GM21786 (cell line): ENCODE measurements around the gene MESP2.
"Not testable (repeated sequence)": the region's sequence is repeated elsewhere in the genome, so short reads cannot be mapped to it uniquely, and the experiment has no call there.

Experiments
- ATAC-seq: cut with Tn5 transposase; IDR thresholded peaks from one replicate; pipeline ENCODE4 v1.9.1; 2021; ENCODE audit not compliant: unreplicated experiment

MESP2 gene

DNA sequence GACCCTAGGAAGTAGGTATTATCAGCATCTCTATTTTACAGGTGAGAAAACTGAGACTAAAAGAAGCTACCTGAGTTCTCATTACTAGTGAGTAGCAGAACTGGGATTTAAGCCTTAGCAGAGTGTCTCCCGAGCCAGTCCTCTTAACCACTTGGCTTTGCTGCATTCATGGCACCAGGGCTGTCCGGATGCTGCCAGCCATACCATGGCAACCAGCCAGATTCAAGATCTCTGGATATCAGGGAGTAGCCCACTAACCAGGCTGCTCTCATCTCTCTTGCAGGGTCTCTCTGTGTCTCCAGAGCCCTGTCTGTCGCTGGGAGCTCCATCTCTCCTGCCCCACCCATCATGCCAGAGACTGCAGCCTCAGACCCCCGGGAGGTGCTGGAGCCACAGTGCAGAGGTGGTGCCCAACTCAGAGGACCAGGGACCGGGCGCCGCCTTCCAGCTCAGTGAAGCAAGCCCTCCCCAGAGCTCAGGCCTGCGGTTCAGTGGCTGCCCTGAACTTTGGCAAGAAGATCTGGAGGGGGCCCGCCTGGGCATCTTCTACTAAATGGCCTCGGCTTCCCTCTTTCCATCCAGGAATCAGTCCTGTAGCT, 1.7 kb downstream of the MESP2 start:
- ATAC-seq, result no peak

DNA sequence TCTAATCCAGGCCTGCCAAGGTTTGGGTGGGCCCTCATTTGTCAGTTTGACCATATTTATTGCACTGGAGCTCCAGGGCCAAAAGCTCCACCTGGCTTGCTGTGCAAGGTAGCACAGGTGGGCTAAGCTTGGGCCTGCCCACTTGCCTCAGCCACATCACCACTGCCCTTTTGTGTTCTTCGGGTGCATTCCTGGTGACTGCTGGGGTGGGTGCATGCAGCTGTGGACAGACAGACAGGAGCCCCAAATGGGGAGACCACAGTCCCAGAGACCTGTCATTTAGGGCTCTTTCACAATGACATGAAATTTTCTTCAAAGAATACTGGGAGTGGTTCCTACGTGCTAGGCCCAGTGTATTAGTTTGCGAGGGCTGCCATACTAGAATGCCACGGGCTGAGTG, 2.7 kb downstream of the MESP2 start:
- no peak for ATAC-seq

DNA sequence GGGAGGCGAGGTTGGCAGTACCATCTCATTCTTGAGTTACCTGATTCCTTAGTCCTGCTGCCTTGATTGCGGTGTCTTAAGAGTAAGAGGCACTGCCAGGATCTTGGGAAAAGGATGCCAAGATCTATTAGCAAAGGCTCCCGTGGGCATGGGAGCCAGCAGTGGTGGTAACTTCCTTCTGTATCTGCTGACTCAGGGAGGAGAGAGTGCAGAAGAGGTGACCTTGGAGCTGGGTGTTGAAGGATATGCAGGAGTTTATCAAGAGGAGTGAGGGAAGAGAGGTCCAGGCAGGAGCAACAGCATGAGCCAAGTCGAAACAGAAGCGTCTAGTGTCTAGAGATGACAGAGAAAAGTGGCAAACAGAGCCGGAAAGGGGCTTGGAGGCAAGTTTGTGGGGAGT, 4.5 kb downstream of the MESP2 start:
- no peak for ATAC-seq

DNA sequence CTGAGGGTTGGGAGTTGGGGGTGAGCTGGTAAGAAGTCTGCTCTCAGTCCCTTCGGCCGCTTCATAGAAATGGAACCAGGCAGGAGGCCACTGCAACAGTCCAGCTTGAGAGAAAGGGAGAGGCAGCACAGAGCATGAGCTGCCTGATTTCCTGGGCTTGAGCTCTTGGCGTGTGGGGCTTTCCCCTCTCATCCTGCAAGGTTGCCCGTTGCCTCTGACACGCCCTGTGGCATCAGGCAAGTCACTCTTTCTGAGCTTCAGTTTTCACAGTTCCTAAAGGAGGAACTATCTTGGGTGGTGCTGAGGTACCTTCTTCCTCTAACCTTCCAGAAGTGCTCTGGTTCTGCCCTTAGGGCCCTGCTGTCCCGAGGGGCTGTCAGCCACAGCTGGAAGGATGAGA, 4.9 kb downstream of the MESP2 start:
- ATAC-seq, result no peak

DNA sequence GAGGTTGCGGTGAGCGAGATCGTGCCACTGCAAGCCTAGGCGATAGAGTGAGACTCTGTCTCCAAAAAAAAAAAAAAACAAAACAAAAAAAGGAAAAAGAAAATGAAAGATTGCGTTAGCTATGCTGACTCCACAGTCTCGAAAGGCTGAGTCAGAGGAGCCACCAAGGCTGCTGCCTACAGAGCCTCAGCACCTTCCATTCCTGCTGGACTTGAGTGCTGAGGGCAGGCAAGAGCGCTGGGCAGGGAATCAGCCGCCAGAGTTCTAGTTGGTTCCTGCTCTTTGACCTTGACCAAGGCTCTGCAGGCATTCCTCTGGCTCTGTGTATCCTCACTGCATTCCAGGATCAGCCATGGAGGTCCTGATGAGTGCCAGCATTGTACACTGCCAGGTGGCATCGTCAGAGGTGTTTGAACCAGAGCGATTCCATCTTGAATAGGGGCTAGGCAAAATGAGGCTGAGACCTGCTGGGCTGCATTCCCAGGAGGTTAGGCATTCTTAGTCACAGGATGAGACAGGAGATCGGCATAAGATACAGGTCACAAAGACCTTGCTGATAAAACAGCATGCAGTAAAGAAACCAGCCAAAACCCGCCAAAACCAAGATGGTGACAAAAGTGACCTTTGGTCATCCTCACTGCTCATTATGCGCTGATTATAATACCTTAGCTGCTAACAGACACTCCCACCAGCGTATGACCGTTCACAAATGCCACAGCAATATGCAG, 5.9 kb downstream of the MESP2 start:
- peak; percentile 46 for ATAC-seq

DNA sequence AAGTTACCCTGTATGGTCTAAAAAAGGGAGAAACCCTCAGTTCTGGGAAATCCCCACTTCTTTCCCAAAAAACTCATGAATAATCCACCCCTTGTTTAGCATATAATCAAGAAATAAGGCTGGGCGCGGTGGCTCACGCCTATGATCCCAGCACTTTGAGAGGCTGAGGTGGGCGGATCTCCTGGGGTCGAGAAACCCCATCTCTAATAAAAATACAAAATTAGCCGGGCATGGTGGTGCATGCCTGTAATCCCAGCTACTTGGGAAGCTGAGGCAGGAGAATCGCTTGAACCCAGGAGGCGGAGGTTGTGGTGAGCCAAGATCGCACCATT, 6.5 kb downstream of the MESP2 start:
- ATAC-seq, result not testable (repeated sequence)

DNA sequence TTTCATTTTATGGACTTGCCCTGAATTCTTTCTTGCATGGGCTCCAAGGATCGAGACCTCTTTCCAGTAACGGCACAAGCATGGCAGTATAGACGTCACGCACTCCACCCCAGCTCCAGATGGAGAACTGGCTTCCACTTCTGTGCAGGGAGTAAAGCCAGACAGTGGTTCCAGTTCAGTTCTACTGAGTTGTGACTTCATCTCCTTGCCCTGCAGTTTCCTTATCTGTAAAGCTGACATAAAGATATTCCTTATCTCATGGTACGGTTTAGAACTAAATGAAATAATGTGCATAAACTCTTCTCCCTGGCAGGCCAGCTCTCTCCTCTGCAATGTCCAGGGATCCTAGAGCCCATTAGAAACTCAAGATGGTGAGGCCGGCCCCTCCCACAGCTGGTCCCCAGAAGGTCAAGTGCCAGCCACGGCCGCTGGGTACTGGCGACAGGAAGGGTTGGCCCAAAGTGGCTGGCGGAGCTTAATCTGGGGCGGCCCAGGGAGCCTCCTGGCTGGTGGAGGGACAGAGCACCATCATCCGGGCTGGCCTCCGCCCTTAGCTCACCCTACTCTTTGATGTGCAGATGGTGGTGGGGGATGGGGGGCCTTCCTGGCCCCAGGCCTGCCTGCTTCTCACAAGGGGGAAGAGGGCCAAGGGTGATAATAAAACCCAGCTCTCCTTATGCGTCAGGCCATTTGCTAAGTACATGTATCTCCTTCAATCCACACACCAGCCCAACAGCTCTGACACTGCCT, 7.2 kb downstream of the MESP2 start:
- ATAC-seq, result no peak

DNA sequence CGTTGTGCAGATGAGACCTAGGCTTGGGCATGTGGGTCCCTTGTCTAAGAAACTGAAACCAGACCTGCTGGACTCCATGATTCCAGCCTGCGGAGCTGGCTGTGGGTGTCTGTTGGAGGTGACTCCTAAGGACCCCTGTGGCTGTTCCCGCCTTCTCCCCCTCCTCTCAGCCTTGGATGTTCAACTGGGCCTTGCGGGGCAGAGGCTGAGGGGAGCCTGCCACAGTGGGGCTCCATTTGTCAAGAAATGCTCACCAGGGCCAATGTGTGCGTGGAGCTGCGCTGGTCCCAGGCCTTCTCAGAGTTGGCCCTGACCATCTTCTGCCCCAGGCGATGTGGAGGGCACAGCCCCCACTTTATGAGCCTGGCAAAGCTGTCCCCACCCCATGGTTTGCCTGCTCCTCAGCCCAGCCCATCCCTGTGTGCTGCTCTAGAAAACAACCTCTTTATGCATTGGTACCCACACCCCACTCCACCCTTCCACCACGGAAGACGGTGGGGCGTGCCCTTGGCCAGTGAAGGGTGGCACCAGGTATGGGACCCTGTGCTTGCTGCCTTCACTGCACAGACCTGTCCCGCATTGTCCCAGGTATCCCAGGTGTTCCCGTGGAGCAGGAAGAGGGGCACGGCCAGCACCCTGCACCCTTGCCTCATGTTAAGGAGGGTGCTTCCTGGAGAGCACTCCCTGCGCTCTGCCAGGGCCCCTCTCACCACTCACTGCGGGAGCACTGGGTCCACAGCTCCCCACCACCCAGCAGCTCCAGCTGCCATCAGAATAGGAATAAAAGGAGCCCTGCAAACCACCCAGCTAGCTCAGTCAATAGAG, 7.9 kb downstream of the MESP2 start:
- ATAC-seq, result no peak

DNA sequence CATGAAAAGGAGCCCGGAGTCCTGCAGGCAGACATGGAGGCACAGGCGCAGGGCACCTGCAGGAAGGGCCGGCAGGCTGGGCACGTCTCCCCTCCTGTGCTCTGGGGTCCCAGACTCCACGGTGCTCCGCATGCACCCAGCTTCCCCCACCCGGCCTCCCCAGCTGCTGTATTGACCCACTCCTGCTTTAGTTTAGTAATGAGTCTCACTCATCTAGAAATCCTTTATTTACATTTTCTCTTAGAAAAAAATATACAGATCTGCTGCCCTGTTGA, 8.5 kb downstream of the MESP2 start:
- no peak for ATAC-seq

DNA sequence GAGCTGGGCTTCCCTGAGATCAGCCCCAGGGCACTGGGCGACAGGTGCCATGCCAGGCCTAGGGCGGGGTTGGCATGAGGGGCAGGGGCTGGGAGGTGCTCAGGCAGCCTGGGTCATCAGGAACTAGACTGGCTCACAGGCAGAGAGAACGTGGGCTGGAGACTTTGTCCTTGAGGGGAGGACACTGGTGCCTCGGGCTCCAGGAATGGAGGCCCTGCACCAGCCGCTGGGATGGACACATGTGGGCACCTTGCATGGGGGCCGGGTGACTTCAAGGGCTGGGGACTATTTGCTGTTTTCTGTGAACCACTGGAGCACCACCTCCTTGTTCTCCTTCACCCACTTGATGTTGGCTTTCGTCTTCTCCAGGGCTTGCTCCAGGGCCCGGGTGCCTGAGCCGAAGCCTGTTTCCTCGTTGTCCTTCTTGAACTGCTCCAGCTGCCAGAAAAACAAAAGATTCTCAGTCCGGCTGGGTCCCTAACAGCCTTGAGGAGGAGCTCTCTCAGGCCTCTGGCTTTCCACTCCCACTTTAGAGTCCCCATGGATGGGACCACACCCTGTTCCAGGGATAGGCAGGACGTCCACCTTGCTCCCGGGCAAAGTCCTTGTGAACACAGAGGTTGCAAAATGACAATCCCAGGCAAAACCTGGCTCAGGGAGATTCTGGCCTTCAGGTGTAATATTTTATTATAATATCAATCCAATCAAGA, 9.1 kb downstream of the MESP2 start:
- no peak for ATAC-seq

DNA sequence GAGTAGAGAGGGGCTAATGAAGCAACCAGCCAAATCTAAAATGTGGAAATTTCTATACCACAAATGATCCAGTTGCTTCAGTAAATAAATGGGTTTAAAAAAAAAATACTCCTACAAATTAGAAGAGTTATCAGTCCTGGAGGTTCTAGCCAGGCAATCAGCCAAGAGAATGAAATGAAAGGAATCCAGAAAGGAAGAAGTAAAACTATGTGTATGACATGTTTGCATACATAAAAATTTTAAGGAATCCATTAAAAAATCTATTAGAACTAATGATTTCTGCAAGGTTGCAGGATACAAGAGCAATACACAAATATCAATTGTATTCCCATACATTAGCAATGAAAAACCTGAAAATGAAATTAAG, 9.6 kb downstream of the MESP2 start:
- no peak for ATAC-seq

DNA sequence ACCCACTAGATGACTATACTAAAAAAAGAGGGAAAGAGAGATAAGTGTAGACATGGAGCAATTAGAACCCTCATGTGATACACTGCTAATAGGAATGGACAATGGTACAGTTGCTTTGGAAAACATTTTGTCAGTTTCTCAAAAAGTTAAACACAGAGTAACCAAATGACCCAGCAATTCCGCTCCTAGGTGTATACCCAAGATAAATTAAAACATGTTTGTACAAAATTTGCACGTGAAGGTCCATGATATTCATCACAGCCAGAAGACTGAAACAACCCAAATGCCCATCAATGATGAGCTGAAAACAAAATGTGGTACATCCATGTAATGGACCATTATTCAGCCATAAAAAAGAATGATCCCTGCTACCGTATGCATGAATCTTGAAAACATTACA, 11.8 kb downstream of the MESP2 start:
- ATAC-seq, result no peak

DNA sequence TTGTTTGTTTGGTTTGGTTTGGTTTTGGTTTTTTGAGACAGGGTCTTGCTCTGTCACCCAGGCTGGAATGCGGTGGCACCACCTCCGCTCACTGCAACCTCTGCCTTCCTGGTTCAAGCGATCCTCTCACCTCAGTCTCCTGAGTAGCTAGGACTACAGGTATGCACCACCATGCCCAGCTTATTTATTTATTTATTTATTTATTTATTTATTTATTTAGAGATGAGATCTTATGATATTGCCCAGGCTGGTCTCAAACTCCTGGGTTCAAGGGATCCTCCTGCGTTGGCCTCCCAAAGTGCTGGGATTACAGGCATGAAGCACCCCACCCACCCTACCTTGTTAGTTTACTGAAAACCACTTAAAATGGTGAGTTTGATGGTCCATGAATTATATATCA, 12.5 kb downstream of the MESP2 start:
- not testable (repeated sequence) for ATAC-seq

DNA sequence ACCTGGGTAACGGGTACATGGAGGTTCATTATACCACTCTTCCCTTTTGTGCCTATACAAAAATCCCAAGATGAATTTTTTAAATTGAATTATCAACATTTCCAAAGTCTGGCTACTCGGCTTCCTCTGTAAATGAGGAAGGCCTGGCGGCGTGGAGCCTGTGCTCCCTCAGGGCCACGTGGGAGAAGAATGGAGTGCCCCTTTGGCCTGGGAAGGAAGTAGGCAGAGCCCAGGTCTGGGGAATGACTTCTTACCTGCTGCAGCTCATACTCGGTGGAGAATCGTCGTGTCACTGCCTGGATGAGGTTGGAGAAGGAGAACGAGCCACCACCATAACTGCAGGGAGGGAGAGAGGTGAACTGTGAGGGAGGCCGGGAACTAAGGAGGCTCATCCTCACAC, 14.1 kb downstream of the MESP2 start:
- no peak for ATAC-seq

DNA sequence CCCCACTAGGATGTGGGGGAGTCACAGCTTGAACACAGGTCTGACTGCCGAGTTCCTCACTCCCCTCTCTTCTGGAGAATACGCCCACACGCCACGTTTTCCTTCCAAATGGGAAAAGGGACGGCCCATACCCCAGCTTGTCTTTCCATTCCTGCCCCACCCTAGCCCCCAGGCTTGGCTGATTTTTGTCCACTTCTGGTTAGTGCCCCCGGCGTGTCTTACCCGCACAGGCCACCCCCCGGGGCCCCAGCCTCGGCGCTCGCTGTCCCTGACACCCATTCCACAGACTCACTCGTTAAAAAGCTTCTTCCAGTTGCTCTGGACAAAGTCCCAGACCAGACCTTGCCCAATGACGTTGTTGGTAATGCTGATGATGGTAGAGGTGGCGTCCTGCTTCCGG, 14.5 kb downstream of the MESP2 start:
- ATAC-seq, result no peak

DNA sequence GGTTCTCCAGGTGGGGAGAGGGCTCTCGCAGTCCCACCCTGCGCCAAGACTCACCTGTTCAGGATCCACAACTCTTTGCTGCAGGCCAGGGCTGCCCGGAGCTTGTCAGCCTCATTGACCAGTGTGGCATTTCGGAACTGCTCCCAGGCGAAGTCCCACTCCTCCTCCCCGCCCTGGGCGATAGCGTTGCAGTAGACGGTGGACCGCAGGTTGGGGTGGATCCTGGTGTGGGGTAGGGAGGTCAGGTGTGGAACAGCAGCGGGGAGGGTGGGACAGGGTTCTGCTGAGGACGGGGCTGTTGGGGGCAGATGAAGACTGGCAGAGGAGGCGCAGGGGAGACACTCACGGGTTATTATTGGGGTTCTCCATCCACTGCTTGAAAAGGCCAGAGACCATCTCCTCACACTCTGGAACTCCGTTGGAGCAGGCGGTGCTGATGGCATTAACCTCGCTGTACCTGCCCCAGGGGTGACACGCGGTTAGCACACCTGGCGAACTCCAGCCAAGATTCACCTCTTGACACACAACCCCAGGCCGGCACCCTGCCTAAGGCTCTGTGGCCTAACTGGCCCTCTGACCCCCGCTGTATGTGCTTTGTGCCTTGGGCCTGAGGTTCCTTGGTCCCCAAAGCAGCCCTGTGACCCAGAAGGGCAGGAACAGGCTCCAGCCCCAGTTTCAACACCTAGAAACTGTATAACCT, 16.1 kb downstream of the MESP2 start:
- no peak for ATAC-seq

DNA sequence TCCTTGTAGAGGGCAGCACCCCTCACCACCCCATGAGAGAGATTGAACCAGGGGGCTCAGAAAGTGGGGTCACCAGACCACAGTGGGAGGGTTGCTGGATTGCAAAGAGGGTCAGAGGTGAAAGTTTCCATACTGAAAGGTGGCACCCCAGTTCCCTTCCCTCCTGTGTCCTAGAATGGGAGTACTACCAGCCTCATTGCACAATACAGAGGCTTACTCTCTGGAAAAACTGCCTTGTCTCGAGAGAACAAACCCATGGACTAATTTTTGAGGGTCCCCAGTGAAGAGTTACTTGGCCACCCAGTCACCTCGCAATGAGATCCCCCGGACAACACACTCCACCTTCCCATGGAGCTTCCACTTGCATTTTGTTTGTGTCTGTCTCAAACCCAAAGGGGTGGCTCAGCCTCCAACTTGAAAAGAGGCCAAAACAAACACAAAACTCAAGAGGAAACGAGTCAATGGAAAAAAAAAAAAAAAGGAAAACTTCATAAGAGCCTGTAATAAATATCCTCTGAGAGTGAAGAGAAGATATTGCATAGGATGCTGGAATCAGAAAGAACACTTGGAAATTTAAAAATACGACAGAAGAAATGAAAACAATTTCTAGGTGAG, 18.6 kb downstream of the MESP2 start:
- ATAC-seq, result no peak

DNA sequence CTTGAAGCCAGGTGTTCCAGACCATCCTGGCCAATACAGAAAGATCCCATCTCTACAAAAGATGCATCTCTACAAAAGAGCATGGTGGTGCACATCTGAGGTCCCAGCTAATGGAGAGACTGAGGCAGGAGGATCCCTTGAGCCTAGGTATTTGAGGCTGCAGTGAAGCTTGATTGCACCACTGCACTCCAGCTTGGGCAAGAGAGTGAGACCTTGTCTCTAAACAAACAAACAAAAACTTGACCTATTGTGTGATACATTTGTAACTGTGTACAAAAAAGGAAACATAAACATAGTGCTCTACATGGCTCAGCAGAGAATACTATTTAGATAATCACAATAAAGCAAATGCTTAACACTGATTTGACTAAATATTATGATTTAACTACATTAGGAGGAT, 19.9 kb downstream of the MESP2 start:
- ATAC-seq, result no peak

DNA sequence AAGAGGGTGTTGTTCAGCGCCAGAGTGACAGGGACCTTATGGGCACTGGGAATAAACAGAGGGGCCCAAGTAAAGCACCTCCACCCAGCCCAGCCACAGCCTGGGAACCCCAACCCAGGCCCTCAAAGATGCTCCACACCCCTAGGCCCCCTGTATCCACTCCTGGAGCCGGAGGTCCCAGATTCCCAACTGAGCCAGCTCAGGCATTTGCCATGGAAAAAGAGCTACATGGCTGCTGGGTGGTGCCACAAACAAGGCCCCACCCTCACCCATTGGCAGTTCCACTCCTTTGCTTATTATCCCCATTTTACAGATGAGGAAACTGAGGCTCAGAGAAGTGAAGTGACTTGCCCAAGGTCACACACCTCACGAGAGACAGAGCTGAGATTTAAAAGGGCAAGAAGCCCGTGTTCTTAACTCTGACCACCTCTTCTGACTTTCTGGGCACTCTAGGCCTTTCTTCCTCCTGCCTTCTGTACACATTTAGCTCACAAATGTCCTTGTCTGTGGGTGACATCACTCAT, 21.6 kb downstream of the MESP2 start:
- ATAC-seq, result no peak
